A549 (cell line): ENCODE measurements around the gene CCDC170.

Experiments
- CHD2 ChIP-seq: fragments of 150-350 bp; IDR thresholded peaks from 2 replicates; pipeline ENCODE4 v1.6.1; 2014; ENCODE audit warnings: low read length; ENCODE audit not compliant: partially characterized antibody
- CHD4 ChIP-seq: fragments of 200-600 bp; sonication (generic); IDR thresholded peaks from 2 replicates; pipeline ENCODE4 v1.6.1; 2016; ENCODE audit warnings: antibody characterized with exemption, mild to moderate bottlenecking, borderline replicate concordance
- CTCF ChIP-seq: fragments of >200 bp; sonication (Bioruptor Twin); formaldehyde crosslinking; IDR thresholded peaks from 3 replicates; pipeline ENCODE4 v1.5.1; 2016
- EHMT2 ChIP-seq: fragments of 200-600 bp; sonication (generic); IDR thresholded peaks from 2 replicates; pipeline ENCODE4 v1.6.1; 2016; ENCODE audit warnings: antibody characterized with exemption, low read depth, mild to moderate bottlenecking, moderate library complexity
- EP300 ChIP-seq, 2 experiments: fragments of >200 bp; sonication (Bioruptor Twin); formaldehyde crosslinking; IDR thresholded peaks; 2 replicates in 1 of 2; 3 replicates in 1 of 2; pipeline ENCODE4 v1.6.1; 2016 to 2017
- ESRRA ChIP-seq: fragments of 150-350 bp; IDR thresholded peaks from 2 replicates; pipeline ENCODE4 v1.6.1; 2014; ENCODE audit warnings: mild to moderate bottlenecking, low read length, borderline replicate concordance
- PHF8 ChIP-seq: fragments of 200-600 bp; sonication (generic); IDR thresholded peaks from 2 replicates; pipeline ENCODE4 v1.6.1; 2016; ENCODE audit warnings: low read depth, mild to moderate bottlenecking, antibody characterized with exemption, moderate library complexity, borderline replicate concordance
- POLR2A ChIP-seq: IDR thresholded peaks from 2 replicates; pipeline ENCODE4 v1.6.1; 2012; ENCODE audit warnings: mild to moderate bottlenecking, low read length
- SREBF2 ChIP-seq: fragments of 450-650 bp; IDR thresholded peaks from 2 replicates; pipeline ENCODE4 v1.6.1; 2014; ENCODE audit warnings: mild to moderate bottlenecking, moderate library complexity
- USF2 ChIP-seq: fragments of 450-650 bp; IDR thresholded peaks from 2 replicates; pipeline ENCODE4 v1.6.1; 2014; ENCODE audit warnings: antibody characterized with exemption
- ZSCAN20 ChIP-seq: fragments of 250-450 bp; sonication (Bioruptor Pico); IDR thresholded peaks from 2 replicates; pipeline ENCODE4 v1.8.0; 2022; ENCODE audit warnings: mild to moderate bottlenecking, moderate library complexity
- TF ChIP-seq, protein P1 (sequence below): IDR thresholded peaks from 2 replicates; pipeline ENCODE4 v1.6.1; 2012; ENCODE audit warnings: low read depth, borderline replicate concordance

DNA sequence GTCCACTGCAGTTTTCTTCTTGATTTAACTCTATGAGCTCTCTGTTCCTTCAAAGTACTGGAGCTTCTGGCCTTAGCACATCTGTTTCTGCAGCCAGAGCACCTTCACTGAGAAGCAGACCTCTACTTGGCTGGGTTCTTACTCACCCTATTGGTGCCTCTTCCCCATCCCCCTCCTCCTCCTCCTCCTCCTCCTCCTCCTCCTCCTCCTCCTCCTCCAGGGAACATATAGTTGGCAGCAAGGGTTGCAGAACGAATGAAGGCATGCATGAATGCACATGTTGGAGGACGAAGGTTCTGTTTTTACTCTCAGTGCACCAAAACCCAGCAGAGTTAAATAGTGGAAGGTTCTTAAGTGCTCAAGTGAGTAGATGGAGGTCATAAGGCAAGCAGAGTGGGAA is 172.7 kb downstream of the CCDC170 start:
- TF ChIP-seq POLR2A (no peak), PHF8 (no peak), CTCF (no peak), CHD2 (no peak), ZSCAN20 (no peak), SREBF2 (no peak), ESRRA (no peak), EP300 (IDR thresholded peaks at IDR 0.05) (no peak), EHMT2 (no peak), USF2 (no peak), CHD4 (no peak)
- TF ChIP-seq, protein P1, sequence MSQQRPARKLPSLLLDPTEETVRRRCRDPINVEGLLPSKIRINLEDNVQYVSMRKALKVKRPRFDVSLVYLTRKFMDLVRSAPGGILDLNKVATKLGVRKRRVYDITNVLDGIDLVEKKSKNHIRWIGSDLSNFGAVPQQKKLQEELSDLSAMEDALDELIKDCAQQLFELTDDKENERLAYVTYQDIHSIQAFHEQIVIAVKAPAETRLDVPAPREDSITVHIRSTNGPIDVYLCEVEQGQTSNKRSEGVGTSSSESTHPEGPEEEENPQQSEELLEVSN: no peak
